Measurements from ENCODE around the gene PPIH. TPM values are rescaled to one million over a fixed set of nuclear protein-coding genes. Genes with fewer than 3 reads are reported as not detected.
A peak's percentile ranks its signal among the peaks of the same experiment; 100 is the strongest.

The PPIH gene
- total and polyA plus RNA-seq, 2 of the 13 experiments (the other 11 are each of a cell fraction or from before 2014, with no cell fraction given), result 29.9 to 72.6 TPM

- TF ChIP-seq ZNF484 (CRISPR knock-in tag; IDR thresholded peaks at IDR 0.05; ENCODE audit: borderline replicate concordance, low read depth) (no peak), HNF1A (IDR thresholded peaks at IDR 0.05; ENCODE audit: low read depth) (no peak), HNF1A (CRISPR knock-in tag; IDR thresholded peaks at IDR 0.05; ENCODE audit: borderline replicate concordance) (0 out of 2 replicates have a peak, but pooled peaks have one; percentile 16), ZNF281 (CRISPR knock-in tag; IDR thresholded peaks at IDR 0.05; ENCODE audit: borderline replicate concordance) (0 out of 2 replicates have a peak, but pooled peaks have one; percentile 21), MTERF4 (CRISPR knock-in tag; IDR thresholded peaks at IDR 0.05) (peak; percentile 62; the same call in 1 of the 2 replicates), ZNF773 (CRISPR knock-in tag; IDR thresholded peaks at IDR 0.05; ENCODE audit: borderline replicate concordance) (peak; percentile 53; the same call in 1 of the 2 replicates), SALL2 (CRISPR knock-in tag; IDR thresholded peaks at IDR 0.05) (peak; percentile 69; the same call in 1 of the 2 replicates), YY1 (IDR thresholded peaks at IDR 0.05; ENCODE audit: insufficient read depth, insufficient replicate concordance, low read depth, low read length) (peak; percentile 37)
Observed at GRCh38 chr1:42682739-42683531, 24.7 kb downstream of the PPIH start (continued).
